GM20431 (cell line): ENCODE data around the gene DNAJB11.

Experiments used
- in situ Hi-C: fragments of 300-500 bp; cut with MseI, MboI; formaldehyde crosslinking; loops from one replicate; pipeline ENCODE4 v1.15.0; 2020; ENCODE audit warnings: low sequenced_read_pairs; ENCODE audit not compliant: unreplicated experiment

Gene DNAJB11

GRCh38 chr3:186592682-186593081, 22.2 kb downstream of the DNAJB11 start:
- in situ Hi-C loops = no loop called here

GRCh38 chr3:186593862-186594261, 23.3 kb downstream of the DNAJB11 start:
- in situ Hi-C loops = no loop called here

- in situ Hi-C loops = no loop called here
These were observed 24.1 kb downstream of the DNAJB11 start for GRCh38 chr3:186594591-186595113.

- in situ Hi-C loops = no loop called here
These were observed 26.2 kb downstream of the DNAJB11 start for GRCh38 chr3:186596568-186597287.

- in situ Hi-C loops = no loop called here
These were observed 27.7 kb downstream of the DNAJB11 start for GRCh38 chr3:186598108-186598784.

GRCh38 chr3:186598794-186599141, 28.2 kb downstream of the DNAJB11 start:
- in situ Hi-C loops = no loop called here

GRCh38 chr3:186599142-186599784, 28.7 kb downstream of the DNAJB11 start:
- in situ Hi-C loops = no loop called here

- in situ Hi-C loops = loop anchor here (25.0 kb wide), 1 partner anchor 563 kb away; no protein-coding TSS in a partner anchor
These were observed 29.3 kb downstream of the DNAJB11 start for GRCh38 chr3:186599785-186600166.

GRCh38 chr3:186600896-186601295, 30.4 kb downstream of the DNAJB11 start:
- in situ Hi-C loops = loop anchor here (25.0 kb wide), 1 partner anchor 561 kb away; no protein-coding TSS in a partner anchor

- in situ Hi-C loops = loop anchor here (25.0 kb wide), 1 partner anchor 559 kb away; no protein-coding TSS in a partner anchor
These were observed 32.6 kb downstream of the DNAJB11 start for GRCh38 chr3:186603159-186603558.

- in situ Hi-C loops = loop anchor here (25.0 kb wide), 1 partner anchor 557 kb away; no protein-coding TSS in a partner anchor
These were observed 34.6 kb downstream of the DNAJB11 start for GRCh38 chr3:186605078-186605477.

GRCh38 chr3:186605561-186606545, 35.3 kb downstream of the DNAJB11 start:
- in situ Hi-C loops = loop anchor here (25.0 kb wide), 1 partner anchor 556 kb away; no protein-coding TSS in a partner anchor

- in situ Hi-C loops = loop anchor here (25.0 kb wide), 1 partner anchor 554 kb away; no protein-coding TSS in a partner anchor
These were observed 38.2 kb downstream of the DNAJB11 start for GRCh38 chr3:186608624-186609215.

GRCh38 chr3:186609247-186609868, 38.8 kb downstream of the DNAJB11 start:
- in situ Hi-C loops = loop anchor here (25.0 kb wide), 1 partner anchor 553 kb away; no protein-coding TSS in a partner anchor

GRCh38 chr3:186612065-186612464, 41.5 kb downstream of the DNAJB11 start:
- in situ Hi-C loops = loop anchor here (10.0 to 25.0 kb wide), 2 partner anchors 203 to 550 kb away; no protein-coding TSS in a partner anchor

- in situ Hi-C loops = loop anchor here (10.0 to 25.0 kb wide), 2 partner anchors 202 to 549 kb away; no protein-coding TSS in a partner anchor
These were observed 42.5 kb downstream of the DNAJB11 start, which contains the start of gene AHSG for GRCh38 chr3:186612721-186613636. AHSG (plus strand) TSS chr3:186613060; CDS start chr3:186613142, 82 bp downstream.

GRCh38 chr3:186613637-186614265, 43.2 kb downstream of the DNAJB11 start:
- in situ Hi-C loops = loop anchor here (10.0 to 25.0 kb wide), 2 partner anchors 201 to 549 kb away; no protein-coding TSS in a partner anchor
